Small intestine (tissue), 7 donors: ENCODE measurements around the gene IGLL5. TPM values are rescaled to one million over a fixed set of nuclear protein-coding genes. Genes with fewer than 3 reads are reported as not detected.

Experiments used
- DNase-seq, 2 donors: peaks; one replicate each; pipeline versions ENCODE4 v3.0.0 to v3.0.0-alpha.2; 2013
- FAIRE-seq: peaks from 2 replicates; lab custom pipeline; 2012; peaks lifted over from hg19 to GRCh38; lab: Jason Lieb, UNC
- H3K27ac ChIP-seq, 3 donors: one replicate each; pipeline ENCODE4 v1.5.1; 2013; ENCODE audit warnings: low read length in 2 of 3, mild to moderate bottlenecking in 2 of 3, control low read depth in 1 of 3, inconsistent platforms in 1 of 3, low read depth in 1 of 3, moderate library complexity in 1 of 3
- H3K27me3 ChIP-seq, 3 donors: one replicate each; pipeline ENCODE4 v1.6.1; 2013; ENCODE audit warnings: low read length in 3 of 3, inconsistent platforms in 1 of 3; ENCODE audit not compliant: control insufficient read depth in 3 of 3, insufficient read depth in 3 of 3
- H3K36me3 ChIP-seq, 3 donors: one replicate each; pipeline ENCODE4 v1.6.1; 2013; ENCODE audit warnings: low read length in 3 of 3, inconsistent platforms in 1 of 3, low read depth in 1 of 3, mild to moderate bottlenecking in 1 of 3, moderate library complexity in 1 of 3; ENCODE audit not compliant: control insufficient read depth in 3 of 3, insufficient read depth in 2 of 3
- H3K4me1 ChIP-seq, 3 donors: one replicate each; pipeline ENCODE4 v1.6.1; 2013; ENCODE audit warnings: low read length in 2 of 3, inconsistent platforms in 1 of 3, low read depth in 1 of 3, mild to moderate bottlenecking in 1 of 3, moderate library complexity in 1 of 3; ENCODE audit not compliant: control insufficient read depth in 3 of 3, insufficient read depth in 2 of 3
- H3K4me3 ChIP-seq, 3 donors: one replicate each; pipeline ENCODE4 v1.5.1; 2013; ENCODE audit warnings: low read length in 3 of 3, control low read depth in 1 of 3, inconsistent platforms in 1 of 3, low read depth in 1 of 3, mild to moderate bottlenecking in 1 of 3, moderate library complexity in 1 of 3
- H3K9me3 ChIP-seq, 2 donors: one replicate each; pipeline ENCODE4 v1.6.1; 2013; ENCODE audit warnings: low read depth in 1 of 2, low read length in 1 of 2; ENCODE audit not compliant: control insufficient read depth in 2 of 2, insufficient read depth in 1 of 2
- WGBS, 3 donors: extraction: QIAGEN DNeasy Blood & Tissue Kit; methylation state at CpG; one replicate each; pipeline ENCODE4 v1.1.7; 2013; 5-methylcytosine and 5-hydroxymethylcytosine counted together
- polyA plus RNA-seq, 4 donors: library from polyadenylated mRNA; stranded (reverse) in 3 of 4; unstranded in 1 of 4; fragments of 200-250 nt in 3 of 4; fragments of 120-200 nt in 1 of 4; gene quantifications; one replicate each; pipeline versions ENCODE4 v1.2.1 to v1.2.3, GENCODE V29; 2013
- donor health status: healthy with polysubstance abuse.
- donor health status: control.
- donor health status: control.
- donor health status: Bipolar disorder and iron deficiency.
- donor health status: healthy.

The IGLL5 gene
- polyA plus RNA-seq, 4 donors: 0.34 to 215 (median 15.1) TPM

DNA sequence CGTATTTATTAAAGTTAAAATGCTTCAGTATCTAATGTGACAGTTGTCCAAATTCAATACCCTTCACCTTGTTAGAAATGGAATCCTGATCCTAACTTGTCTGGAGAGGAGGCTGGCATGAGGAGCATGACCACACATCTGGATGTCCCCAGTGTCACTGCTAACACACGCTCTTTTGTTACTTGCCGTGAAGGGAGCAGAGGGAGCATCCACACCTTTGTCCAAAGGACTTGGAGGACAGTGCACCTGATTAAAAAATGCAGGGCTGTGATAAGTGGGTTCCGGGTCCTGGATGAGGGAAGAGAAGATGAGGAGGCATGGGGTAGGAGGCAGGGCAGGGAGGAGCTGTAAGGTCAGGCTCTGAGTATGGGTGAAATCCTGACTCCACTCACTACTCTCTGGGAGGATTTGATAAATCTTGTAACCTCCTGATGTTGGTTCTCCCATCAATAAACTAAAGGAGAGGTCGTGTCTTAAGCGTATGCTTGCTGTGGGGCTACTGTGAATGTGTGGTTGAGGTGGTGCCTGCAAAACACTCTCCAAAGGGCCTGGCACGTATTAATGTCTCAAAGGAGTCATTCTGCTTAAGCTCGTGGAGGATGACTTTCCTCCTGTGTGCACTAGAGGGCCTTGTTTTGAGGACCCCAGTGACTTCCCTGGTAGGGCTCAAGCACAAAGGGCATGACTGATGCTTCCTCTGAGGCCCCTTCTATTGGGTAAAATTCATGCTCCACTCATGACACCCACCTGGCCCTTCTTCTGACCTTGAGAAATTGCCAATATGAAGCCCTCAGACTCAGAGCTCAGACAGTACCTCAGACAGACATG lies 16.8 kb upstream of the IGLL5 start:
- WGBS, 3 donors: 70 to 80% (median 78%) methylated on average over 8 of the region's 8 CpGs
- Histone ChIP-seq H3K27ac (no peak overlapping the region), H3K27me3 (no peaks in the 10 kb centered on the region), H3K9me3 (peaks cover 0 to 5% of the 10 kb centered on the region in 2 donors), H3K4me3 (no peak overlapping the region), H3K36me3 (no peaks in the 10 kb centered on the region), H3K4me1 (no peaks in the 10 kb centered on the region)
- FAIRE-seq (no peak), DNase-seq (no peak)

GRCh38 chr22:22871536-22872278 lies 15.9 kb upstream of the IGLL5 start:
- Histone ChIP-seq H3K27ac (no peak overlapping the region), H3K36me3 (no peaks in the 10 kb centered on the region), H3K27me3 (no peaks in the 10 kb centered on the region), H3K4me1 (no peaks in the 10 kb centered on the region), H3K9me3 (peaks cover 0 to 5% of the 10 kb centered on the region in 2 donors), H3K4me3 (no peak overlapping the region)
- DNase-seq (no peak), FAIRE-seq (no peak)
- 83 to 88% (median 87%) methylated on average over 10 of the region's 10 CpGs for WGBS, 3 donors

DNA sequence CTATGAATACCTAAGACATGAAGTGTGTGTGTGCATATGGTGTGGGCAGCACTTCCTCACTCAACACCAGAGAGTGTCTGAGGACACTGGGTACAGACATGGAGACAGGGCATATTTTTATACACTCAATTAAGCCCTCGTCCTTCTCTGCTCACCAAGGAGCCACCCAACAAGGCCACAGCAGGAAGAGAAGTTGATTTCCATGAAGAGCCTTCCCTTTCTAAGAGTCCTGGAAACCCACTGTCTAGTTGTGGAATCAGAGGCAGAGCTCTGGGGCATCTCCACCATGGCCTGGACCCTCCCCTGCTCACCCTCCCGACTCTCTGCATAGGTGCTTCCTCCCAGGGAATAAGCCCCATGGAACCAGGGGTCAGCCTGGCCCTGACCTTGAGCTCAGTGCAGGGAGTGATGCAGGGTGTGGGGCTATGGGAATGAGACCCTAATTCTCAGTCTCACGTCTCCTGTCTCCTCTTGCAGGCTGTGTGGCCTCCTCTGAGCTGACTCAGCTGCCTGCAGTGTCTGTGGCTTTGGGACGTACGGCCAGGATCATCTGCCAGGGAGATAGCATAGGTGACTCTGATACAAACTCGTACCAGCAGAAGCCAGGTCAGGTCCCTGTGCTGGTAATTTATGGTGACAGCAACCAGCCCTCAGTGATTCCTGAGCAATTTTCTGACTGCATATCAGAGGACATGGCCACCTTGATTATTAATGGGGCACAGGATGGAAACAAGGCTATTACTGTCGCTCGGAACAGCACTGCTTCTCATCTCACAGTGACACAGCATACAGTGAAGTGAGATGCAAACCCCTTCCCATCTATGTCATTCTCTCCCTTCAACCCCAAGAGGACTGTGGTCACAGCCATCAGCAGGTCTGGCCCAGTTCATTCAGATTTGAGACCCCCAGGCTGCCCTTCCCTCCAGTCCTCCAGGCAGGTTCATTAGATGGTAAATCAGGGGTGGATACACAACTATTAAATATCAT lies 14.6 kb upstream of the IGLL5 start:
- WGBS, 3 donors: 84 to 91% (median 89%) methylated on average over 8 of the region's 8 CpGs
- H3K27me3 ChIP-seq: no peaks in the 10 kb centered on the region
- FAIRE-seq (no peak), DNase-seq (no peak)
- H3K9me3 ChIP-seq: peaks cover 0 to 5% of the 10 kb centered on the region in 2 donors
- H3K36me3 ChIP-seq: no peaks in the 10 kb centered on the region
- H3K4me3 ChIP-seq: no peak overlapping the region
- no peak overlapping the region for H3K27ac ChIP-seq
- no peaks in the 10 kb centered on the region for H3K4me1 ChIP-seq

DNA sequence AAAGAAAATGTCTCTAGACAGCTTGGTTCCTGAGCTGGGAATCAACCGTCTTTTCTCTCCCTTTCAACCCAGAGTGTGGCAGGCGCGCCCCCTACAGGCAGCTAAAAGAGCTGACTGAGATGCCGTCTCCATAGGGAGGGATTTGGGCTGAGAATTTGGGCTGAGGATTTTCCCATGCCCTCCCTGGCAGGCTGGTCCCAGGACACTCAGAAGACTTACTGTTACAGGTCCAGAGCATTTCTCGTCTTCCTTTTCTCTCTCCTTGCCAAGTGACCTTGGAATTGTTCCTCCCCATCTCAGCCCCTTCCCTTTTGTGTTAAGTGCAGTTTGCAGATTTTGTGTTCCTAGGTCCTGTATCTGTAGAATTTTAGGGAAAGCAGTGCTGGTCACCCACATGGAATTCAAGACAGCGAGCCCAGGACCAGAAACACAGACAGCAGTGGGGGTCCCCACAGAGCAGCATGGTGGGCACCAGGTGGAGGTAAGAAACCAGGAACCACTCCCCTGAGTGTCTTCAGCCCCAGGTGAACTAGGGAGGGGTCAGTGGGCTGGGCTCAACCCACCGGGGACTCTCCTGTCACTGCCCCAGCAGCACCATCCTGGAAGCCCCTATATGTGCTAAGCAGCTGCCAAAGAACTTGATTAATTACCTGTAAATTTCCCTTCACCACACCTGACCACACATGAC lies 9.9 kb upstream of the IGLL5 start:
- Histone ChIP-seq H3K9me3 (peaks cover 0 to 5% of the 10 kb centered on the region in 2 donors), H3K36me3 (no peaks in the 10 kb centered on the region), H3K27ac (no peak overlapping the region), H3K27me3 (no peaks in the 10 kb centered on the region), H3K4me3 (no peak overlapping the region), H3K4me1 (no peaks in the 10 kb centered on the region)
- no peak for FAIRE-seq
- WGBS, 3 donors: 10 to 17% (median 12%) methylated on average over 7 of the region's 7 CpGs
- DNase-seq: peak; percentile 61 to 65

DNA sequence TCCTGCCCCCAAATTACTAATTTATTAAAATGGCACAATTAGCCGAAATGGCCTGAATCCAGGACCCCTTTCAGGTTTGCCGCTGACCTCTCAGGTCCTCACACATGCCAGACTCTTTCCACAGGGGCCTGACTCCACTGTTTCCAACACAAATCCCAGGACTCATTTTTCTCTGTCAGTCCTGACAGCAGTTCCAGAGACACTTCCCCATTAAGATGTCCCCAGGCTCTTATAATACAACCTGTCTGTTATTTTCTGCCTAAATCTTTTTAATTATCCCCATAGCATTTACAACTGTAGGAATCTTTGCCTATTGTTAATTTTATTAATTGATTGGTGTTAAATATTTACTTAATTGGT lies 9.4 kb upstream of the IGLL5 start:
- 61 to 69% (median 67%) methylated on average over 2 of the region's 2 CpGs for WGBS, 3 donors
- no peak for FAIRE-seq

GRCh38 chr22:22878801-22879674 lies 8.6 kb upstream of the IGLL5 start:
- DNase-seq (no peak), FAIRE-seq (no peak)
- Histone ChIP-seq H3K36me3 (no peaks in the 10 kb centered on the region), H3K27ac (no peak overlapping the region), H3K9me3 (peaks cover 0 to 4% of the 10 kb centered on the region in 2 donors), H3K4me3 (no peak overlapping the region), H3K4me1 (no peaks in the 10 kb centered on the region), H3K27me3 (no peaks in the 10 kb centered on the region)
- WGBS, 3 donors: 79 to 85% (median 82%) methylated on average over 11 of the region's 11 CpGs

More for the DNA sequence above, 9.4 kb upstream of the IGLL5 start:
- Histone ChIP-seq H3K36me3 (no peaks in the 10 kb centered on the region), H3K4me1 (no peaks in the 10 kb centered on the region), H3K9me3 (peaks cover 0 to 5% of the 10 kb centered on the region in 2 donors), H3K4me3 (no peak overlapping the region), H3K27ac (no peak overlapping the region), H3K27me3 (no peaks in the 10 kb centered on the region)
- DNase-seq: no peak

GRCh38 chr22:22879675-22880155 lies 7.9 kb upstream of the IGLL5 start:
- Histone ChIP-seq H3K4me1 (no peaks in the 10 kb centered on the region), H3K36me3 (no peaks in the 10 kb centered on the region), H3K27ac (no peak overlapping the region), H3K27me3 (no peaks in the 10 kb centered on the region), H3K4me3 (no peak overlapping the region), H3K9me3 (no peaks in the 10 kb centered on the region)
- 61 to 74% (median 71%) methylated on average over 5 of the region's 5 CpGs for WGBS, 3 donors
- DNase-seq (no peak), FAIRE-seq (no peak)
